Stimulated activated naive CD8-positive, alpha-beta T cell treated with anti-CD3 and anti-CD28 coated beads, Interleukin-15, Interleukin-2, amounts not matched to agents 100 U/mL and 50 U/mL, for 24 hours (primary cell): ENCODE data around the gene USH2A.
"Not testable (repeated sequence)": the region's sequence is repeated elsewhere in the genome, so short reads cannot be mapped to it uniquely, and the experiment has no call there.

Experiments
- ATAC-seq: fragments of 150-1000 bp; cut with Tn5 transposase; one replicate; pipeline ENCODE4 v1.10.0; 2021
- DNase-seq: peaks from one replicate; pipeline ENCODE4 v3.0.0; 2021

Gene USH2A

DNA sequence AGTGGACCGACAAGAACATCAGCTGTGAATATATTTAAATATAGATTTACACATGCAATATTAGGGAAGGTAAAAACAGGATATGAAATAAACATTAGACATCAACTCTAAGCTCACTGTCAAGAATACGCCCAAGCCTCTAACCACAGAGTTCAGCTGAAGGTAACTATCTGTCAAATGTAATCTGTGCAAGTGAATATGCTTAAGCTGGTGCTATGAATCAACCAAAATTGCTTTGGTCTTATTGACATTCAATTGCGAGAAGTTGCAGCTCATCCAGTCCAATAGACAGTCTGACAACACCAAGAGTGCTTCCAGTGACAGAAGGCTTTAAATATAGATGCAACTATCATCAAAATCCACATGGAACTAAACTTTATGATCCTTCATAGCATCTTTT lies 32.3 kb downstream of the USH2A start:
- DNase-seq, result no peak
- ATAC-seq, result no peak

DNA sequence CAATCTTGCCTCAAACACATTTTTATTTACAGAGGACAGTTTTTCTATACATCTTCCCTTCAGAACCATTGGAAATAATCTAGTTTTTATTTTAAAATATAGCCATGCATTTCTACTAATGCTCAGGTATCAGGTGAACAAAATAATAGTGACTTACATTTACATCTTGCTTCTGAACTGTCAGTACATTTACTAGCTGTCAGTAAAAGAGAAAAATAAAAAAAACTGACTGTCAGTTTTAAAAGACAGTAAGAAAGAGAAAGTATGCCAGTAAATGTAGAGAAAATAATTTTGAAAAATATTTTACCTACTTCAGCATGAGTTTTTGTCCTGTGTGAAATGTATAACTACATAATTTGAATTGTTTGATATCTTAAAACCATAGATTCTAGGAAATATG lies 33.5 kb downstream of the USH2A start:
- DNase-seq (no peak), ATAC-seq (no peak)

DNA sequence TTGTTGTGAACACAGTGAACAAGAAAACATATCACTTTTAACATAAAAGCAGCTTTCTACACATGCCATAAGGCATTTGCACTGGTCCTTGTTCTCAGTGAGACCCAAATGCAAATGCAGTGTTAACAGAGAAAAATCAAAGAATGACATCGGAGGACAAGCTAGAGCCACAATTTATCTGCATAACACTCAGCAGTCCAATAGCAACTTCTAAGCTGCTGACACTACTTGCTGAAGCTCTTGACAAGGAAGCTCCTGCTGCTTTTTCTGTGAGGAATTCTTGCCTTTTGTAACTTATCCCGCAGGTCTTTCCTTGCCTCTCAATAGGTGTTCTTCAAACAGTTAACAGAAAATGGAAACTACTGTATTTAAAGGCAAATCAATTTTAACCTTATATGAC lies 34.7 kb downstream of the USH2A start:
- DNase-seq (no peak), ATAC-seq (no peak)

DNA sequence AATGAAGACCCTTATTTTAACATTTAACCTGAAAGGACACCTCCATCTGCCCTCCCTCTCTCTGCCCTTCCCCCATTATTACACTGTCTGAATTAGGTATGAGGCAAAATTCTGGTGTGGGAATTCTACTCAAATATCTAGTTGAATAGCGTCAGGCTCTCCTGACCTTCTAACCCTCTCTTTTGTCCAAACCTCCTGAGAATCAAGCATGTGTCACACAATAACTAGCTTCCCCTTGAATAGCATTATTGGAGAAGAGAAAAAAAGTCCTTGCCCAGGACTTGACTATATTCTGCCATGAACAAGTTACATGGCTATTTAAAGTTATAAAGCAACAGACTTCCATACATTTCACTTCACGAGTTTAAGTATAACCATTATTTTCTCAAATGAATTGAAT lies 35.5 kb downstream of the USH2A start:
- ATAC-seq, result no peak
- DNase-seq, result no peak

DNA sequence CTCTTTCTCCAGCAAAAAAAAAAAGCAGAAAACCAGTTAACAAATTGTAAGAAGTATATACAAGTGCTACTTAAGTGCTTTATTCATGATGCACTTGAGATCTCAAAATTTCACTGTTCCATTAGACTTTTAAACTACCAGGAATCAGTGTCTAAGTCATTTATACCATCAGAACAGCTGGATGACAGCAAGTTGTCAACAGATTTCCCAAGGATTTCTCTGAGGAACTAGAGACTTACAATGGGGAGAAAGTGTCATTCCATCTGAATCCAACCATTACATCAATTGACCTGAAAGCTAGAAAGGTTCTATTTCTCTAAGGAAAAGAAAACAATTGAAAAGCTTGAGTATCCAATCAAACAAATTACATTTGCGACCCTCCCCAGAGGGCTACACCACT lies 43.8 kb downstream of the USH2A start:
- ATAC-seq (no peak), DNase-seq (no peak)

DNA sequence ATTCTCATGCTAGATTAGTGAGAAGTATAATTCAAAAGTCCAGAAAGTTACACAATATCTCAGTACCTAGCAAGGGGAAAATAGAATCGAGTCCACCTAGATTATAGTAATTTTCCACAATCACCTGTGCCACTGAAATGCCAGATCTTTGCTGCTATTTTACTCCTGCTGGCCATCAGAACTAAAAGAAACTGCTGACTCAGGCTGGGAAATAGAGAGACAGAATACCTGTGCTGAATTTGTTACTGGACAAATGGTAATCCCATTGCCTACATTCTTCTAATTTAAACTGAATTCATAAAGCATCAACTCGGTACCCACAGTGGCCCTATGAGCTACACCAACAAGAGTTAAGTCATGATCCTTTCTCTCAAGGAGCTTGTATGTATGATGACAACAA lies 55.0 kb downstream of the USH2A start:
- DNase-seq, result no peak
- ATAC-seq, result no peak

DNA sequence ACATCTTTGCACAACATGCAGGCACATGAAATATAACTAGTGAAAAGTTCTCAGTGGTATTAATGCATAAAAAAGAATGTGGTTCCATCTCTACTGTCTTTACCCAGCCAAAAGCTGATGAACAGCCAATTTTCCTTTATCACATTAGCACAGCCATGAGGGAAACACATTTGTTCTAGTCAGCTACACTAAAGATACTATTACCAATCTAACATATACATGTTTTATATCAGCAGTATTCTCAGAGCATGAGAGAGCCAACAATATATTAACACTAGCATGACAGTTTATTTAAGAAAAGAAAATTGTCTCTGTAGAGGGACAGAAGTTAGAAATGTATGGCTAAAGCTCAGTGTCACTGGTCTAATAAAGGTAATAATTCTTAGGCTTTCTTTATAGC lies 56.3 kb downstream of the USH2A start:
- ATAC-seq (no peak), DNase-seq (no peak)

DNA sequence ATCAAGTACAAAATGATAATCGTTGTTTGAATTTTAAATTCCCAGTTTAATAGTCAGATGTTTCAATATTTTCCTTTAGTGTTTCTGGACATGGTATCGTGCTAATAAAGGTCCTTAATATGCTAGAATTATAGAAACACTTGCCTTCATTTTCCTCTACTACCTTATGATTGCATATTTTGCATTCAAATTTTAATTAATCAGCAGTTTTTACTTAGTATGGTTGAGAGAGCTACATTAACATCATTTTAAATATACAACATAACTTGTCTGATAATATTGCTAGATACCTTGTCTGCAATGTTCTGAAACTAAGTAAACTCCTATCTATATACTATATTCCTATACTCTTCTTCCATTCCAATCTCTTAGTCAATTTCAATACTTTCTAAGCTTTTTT lies 66.3 kb downstream of the USH2A start:
- ATAC-seq (no peak), DNase-seq (no peak)

DNA sequence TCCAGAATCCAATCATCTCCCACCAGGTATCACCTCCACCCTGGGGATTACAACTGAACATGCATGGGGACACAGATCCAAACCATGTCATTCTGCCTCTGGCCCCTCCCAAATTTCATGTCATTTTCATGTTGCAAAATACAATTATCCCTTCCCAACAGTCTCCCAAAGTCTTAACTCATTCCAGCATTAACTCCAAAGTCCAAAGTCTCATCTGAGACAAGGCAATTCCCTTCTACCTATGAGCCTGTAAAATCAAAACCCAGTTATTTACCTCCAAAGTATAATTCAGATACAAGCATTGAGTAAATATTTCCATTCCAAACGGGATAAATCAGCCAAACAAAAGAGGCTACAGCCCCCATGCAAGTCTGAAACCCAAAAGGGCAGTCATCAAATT lies 73.1 kb downstream of the USH2A start:
- DNase-seq (no peak), ATAC-seq (no peak)

DNA sequence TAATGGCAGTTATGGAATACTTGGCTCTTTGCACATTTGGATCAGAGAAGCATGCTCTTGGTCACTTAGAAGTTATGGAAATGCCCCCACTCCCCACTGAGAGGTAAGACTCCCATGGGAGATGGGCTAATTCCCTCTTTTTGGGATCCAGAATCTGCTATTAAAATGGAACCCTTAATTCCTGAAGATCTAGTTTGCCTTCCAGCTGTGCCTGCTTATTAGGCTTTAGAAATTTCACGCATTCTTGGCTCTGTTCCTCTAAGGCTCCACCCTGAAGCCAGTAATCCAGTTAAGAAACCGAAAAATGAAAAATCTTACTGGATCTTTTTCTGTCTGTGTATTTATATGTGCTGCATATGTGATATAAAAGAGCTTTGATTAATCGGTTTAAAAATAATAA lies 76.7 kb downstream of the USH2A start:
- DNase-seq (no peak), ATAC-seq (no peak)

DNA sequence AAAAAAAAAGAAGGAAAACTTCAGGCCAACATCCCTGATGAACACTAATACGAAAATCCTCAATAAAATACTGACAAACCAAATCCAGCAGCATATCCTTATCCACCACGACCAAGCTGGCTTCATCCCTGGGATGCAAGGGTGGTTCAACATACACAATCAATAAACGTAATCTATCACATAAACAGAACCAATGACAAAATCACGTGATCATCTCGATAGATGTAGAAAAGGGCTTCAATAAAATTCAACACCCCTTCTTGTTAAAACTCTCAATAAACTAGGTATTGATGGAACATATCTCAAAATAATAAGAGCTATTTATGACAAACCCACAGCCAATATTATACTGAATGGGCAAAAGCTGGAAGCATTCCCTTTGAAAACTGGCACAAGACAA lies 82.7 kb downstream of the USH2A start:
- ATAC-seq, DNase-seq: not testable (repeated sequence)

DNA sequence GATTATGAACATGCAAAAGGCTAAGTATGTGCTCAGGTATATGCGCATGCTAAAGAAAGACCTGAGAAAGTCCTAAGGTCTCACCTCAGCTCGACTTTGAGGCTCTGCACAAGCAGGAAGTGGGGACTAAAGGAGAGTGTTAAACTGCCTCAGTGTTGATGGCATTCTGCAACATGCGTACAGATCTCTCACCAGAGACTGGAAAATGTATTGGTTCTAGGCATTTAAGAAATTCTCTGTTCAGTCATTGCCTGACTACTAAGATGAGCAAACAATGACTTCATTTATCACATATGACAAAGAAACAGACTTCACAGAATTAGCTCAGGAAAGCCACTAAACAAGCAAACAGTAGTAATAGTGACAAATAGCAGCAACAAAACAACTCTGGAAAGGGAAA lies 90.8 kb downstream of the USH2A start:
- DNase-seq, result no peak
- ATAC-seq, result no peak

DNA sequence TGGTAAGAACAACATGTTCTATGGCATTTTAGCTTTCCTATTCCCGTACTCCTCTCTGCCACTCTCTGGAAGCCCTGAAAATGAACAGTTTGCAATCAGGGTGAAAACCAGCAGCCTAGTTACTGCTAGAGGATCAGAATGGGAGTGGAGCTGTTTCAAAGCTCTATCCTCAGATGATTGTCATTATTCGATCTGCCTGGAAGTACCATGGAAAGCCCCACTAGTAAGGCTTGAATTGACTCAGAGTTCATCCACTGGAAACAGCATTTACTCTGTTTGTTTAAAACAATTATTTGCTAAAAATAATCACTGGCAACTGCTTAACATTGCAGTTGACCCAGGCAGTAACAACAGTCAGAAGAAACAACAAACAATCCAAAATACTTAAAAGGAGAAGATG lies 91.2 kb downstream of the USH2A start:
- ATAC-seq, result no peak
- no peak for DNase-seq

DNA sequence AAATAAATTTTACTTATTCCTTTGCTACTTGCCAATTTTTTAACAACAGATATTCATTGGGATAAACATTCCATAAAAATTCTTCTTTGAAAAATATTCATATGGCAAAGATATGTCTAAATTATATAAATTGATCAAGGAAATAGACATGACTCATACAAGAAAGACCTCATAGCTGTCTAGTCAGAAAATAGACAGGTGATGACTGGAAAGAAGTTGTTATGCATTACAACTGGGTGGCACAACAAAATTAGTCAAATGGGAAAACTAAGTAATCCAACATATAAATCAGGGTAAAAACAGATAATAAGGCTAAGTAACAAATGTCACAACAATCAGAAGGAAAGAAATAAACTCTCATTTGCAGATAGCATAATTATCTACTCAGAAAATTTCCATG lies 92.0 kb downstream of the USH2A start:
- DNase-seq (no peak), ATAC-seq (no peak)

DNA sequence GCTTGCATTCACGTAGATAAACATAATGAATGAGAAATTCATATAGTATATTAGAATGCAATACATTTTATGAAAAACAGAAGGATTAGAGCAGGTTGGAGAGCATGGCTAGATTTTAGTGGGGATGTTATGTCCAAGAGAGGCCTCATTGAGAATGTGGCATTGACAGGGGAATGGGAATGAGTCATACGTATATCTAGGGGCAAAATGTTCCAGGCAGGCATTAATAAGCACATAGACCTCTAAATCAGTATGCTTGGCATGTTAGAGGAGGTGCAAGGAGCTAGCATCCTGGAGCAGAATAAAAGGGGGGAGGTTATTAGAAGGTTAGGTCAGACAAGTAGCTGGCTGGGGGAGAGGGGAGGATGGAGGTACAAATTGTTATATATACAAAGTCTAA lies 93.0 kb downstream of the USH2A start:
- ATAC-seq (no peak), DNase-seq (no peak)

DNA sequence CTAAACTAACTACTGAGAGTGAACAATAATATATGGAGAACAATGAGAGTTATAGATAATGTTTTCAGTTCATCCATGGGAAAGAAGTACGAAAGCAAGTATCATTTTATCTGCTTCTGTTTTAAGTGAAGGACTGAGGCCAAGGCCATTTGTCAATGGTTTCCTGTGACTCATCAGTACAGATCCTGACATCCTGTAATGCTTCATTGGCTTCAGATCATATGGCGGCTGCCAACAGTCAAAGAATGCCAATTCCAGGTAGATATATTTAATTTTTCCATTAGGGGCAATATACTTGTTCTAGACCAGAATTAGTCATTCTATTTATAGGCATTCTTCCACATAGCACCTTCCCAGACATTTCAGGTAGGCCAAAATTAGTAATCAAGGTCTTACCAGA lies 97.3 kb downstream of the USH2A start:
- DNase-seq (no peak), ATAC-seq (no peak)

DNA sequence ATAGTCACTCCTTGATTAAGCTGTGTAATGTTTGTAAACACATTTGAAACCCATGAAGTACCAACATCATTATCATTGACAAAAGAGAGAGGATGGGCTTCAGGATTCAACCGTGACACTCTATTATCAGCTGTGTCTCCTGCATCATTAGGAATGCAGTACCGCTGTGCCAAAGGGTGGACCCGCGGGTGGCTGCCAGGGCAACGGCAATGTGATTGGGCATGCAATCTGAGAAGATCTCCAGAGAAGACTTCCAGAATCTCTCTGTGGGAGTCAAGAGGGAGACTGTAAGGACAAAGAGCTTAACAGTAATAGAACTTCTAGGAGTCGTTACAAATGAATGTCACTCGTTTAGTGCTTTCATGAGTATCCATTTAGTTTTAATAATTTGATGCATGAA lies 97.9 kb downstream of the USH2A start:
- ATAC-seq, result no peak

DNA sequence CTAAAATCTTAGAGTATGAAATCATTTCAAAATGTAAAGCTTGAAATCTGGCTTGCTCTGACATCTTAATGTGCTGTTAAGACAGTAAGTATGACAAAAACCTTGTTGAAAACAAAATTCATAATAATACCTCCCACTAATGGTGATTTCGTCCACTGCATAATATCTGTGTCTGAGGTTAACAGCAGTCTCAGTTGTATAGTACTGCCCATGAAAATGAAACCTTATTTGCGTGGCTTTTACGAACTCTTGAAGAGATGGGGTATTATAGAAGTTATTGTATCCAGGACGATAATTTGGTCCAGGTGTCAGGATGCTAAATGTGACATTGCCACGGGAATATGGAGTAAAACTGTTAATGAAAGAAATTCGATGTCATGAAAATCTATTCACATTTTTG lies 99.9 kb downstream of the USH2A start:
- no peak for ATAC-seq
- DNase-seq, result no peak

More for the DNA sequence above, 97.9 kb downstream of the USH2A start:
- no peak for DNase-seq

DNA sequence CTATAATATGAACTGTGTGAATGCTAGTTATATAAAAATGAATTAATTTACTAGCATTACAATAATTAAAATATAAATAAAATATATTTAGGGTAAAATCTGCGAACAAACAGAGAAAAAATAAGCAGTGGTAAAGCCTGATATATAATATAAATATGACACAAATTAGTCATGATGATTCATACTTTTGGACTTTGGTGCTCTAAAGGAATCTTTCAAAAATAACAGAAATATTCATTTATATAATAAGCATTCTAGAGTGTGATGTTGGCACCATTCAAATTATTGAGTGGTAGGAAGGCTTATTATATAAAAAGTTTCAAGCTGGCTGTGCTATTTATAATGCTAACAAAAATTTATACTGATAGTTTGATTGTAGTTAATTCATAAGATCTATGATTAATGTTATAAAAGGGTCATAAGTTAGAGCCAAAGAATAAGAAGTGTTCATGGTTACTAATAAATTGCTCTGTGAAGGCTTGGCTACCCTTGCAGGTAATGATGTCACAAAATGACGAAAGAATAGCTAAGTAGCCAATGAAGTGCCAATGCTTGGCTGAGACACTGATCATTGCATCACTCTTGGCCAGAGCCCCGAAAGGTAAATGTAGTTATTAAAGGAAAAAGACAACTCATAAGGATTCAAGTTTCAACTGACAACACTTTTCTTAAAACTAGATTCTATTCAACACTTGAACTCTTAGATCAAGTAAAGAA lies 108.7 kb downstream of the USH2A start:
- DNase-seq (no peak), ATAC-seq (no peak)

DNA sequence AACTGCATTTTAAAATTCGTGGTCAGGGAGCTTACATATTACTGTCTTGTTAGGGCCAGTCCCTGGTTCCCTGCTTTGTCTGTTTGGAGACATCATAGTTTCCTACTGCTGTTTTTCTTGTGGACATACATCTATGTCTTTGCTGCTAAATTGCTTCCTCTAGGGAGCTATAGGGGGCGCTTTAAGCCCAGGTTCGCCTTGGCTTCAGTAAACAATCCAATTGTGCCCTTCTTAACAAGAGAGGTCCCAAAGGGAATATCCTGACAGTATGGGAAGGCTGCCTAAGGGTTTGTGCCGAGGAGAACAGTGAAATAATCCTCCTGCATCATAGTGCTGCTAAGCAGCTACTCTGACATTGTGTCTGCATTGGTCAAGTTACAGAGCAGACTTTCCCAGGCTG lies 112.5 kb downstream of the USH2A start:
- no peak for ATAC-seq
- no peak for DNase-seq

DNA sequence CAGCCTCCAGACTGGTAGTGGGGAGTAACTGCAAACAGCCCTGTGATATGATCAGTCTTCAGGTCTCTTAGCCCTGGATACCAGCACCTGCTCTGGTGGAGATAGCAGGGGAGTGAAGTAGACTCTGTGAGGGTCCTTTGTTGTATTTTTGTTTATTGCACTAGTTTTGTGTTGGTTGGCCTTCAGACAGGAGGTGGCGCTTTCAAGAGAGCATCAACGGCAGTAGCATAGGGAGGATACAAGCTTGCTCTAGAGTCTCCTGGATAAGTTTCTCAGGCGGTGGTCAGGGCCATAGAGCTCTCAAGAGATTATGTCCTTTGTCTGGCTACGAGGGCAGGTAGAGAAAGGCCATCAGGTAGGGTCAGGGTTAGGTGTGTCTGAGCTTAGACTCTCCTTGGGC lies 116.4 kb downstream of the USH2A start:
- ATAC-seq (no peak), DNase-seq (no peak)

DNA sequence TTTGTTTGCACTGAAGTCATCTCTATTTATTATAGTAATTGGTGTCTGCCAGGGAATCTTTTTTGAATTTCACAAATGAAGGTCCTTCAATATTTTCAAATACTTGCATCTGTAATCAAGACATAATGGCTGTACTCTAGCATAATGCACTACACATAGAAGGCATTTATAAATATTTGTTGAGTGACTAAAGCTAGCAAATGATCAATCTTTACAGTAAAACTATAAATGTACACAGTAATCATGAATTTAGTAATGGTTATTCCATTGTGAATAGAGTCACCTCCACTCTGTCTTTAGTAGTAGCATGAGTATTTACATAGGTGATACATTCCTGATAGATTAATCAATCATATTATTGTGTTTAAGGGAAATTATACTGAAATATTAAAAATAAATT lies 119.6 kb downstream of the USH2A start:
- ATAC-seq, result no peak

DNA sequence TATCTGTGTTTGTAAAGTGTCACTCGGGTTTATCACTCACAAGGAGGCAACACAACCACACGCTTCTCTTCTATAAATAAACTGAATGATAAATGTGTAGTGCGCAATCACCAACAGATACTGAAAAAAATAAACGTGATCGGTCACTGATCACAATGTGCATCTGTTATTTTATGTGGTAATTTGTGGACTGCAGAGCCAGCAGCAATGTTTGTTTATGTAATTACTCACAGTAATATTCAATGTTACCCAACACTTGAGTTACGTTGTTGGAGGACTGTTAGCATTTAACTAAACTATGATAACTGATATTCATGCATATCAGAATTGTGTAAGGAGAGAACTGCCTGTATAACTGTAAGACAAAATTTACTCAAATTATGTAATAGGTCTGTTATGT lies 129.6 kb downstream of the USH2A start:
- DNase-seq, result no peak
- ATAC-seq, result no peak

More for the DNA sequence above, 119.6 kb downstream of the USH2A start:
- no peak for DNase-seq

DNA sequence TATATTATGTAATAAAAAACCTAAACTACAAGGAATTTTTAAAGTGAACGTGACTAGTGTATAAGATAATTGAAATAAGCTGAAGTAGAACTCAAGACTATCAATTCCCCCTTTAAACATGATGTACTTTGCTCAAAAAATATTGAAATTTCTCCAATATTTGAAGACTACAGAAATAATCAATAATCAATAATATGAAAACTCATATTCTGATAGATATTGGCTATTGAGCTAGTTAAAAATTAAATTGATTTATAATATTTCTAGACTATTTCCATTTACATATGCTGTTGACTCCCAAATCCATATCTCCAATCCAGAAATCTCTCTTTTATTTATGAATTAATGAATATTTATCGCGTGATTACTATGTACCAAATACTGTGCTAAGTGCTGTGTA lies 133.2 kb downstream of the USH2A start:
- no peak for DNase-seq
- ATAC-seq, result no peak

DNA sequence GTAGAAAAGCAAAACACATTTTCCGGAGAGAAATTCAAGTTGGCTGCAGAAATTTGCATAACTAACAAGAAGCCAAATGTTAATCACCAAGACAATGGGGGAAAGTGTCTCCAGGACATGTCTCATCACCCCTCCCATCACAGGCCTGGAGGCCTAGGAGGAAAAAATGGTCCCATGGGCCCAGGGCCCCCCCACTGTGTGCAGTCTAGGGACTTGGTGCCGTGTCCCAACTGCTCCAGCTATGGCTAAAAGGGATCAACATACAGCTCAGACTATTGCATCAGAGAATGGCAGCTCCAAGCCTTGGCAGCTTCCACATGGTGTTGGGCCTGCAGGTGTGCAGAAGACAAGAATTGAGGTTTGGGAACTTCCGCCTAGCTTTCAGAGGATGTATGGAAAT lies 138.2 kb downstream of the USH2A start:
- DNase-seq (no peak), ATAC-seq (no peak)
